Activated T-helper 9 cell treated with anti-CD3 and anti-CD28 coated beads, Interleukin-2, amount 50 U/mL, for 16 hours (primary cell): ENCODE results near the gene CNTN3.

Source experiments
- DNase-seq: peaks from one replicate; pipeline ENCODE4 v3.0.0-alpha.2; 2020; ENCODE audit warnings: low read depth

CNTN3 gene

GRCh38 chr3:74614107-74614967 is at the start of gene CNTN3:
TSS of gene CNTN3 (minus strand) at chr3:74614659. CDS start at chr3:74521112, 93,547 bp downstream.
- DNase-seq = no peak

- no peak for DNase-seq
These were observed 48.7 kb upstream of the CNTN3 start for GRCh38 chr3:74663178-74663577.

- no peak for DNase-seq
These were observed 47.2 kb upstream of the CNTN3 start for GRCh38 chr3:74661672-74662071.

- no peak for DNase-seq
These were observed 37.4 kb upstream of the CNTN3 start for GRCh38 chr3:74651885-74652284.

GRCh38 chr3:74651292-74651691 is 36.8 kb upstream of the CNTN3 start:
- DNase-seq = no peak

- DNase-seq = no peak
These were observed 33.6 kb upstream of the CNTN3 start for GRCh38 chr3:74648107-74648506.

- DNase-seq = no peak
These were observed 31.6 kb upstream of the CNTN3 start for GRCh38 chr3:74646094-74646493.

GRCh38 chr3:74643636-74644035 is 29.2 kb upstream of the CNTN3 start:
- no peak for DNase-seq

- no peak for DNase-seq
These were observed 28.4 kb upstream of the CNTN3 start for GRCh38 chr3:74642876-74643275.

- no peak for DNase-seq
These were observed 25.8 kb upstream of the CNTN3 start for GRCh38 chr3:74640211-74640610.

- no peak for DNase-seq
These were observed 25.2 kb upstream of the CNTN3 start for GRCh38 chr3:74639681-74640080.

GRCh38 chr3:74636981-74637380 is 22.5 kb upstream of the CNTN3 start:
- no peak for DNase-seq

GRCh38 chr3:74633021-74633420 is 18.6 kb upstream of the CNTN3 start:
- no peak for DNase-seq

- DNase-seq = no peak
These were observed 17.1 kb upstream of the CNTN3 start for GRCh38 chr3:74631351-74632140.

GRCh38 chr3:74630602-74631001 is 16.1 kb upstream of the CNTN3 start:
- no peak for DNase-seq

GRCh38 chr3:74626011-74626410 is 11.6 kb upstream of the CNTN3 start:
- DNase-seq = no peak

- DNase-seq = no peak
These were observed 9.8 kb upstream of the CNTN3 start for GRCh38 chr3:74624301-74624700.

GRCh38 chr3:74623261-74623836 is 8.9 kb upstream of the CNTN3 start:
- no peak for DNase-seq

- no peak for DNase-seq
These were observed 7.1 kb upstream of the CNTN3 start for GRCh38 chr3:74621581-74621980.

- DNase-seq = no peak
These were observed 3.3 kb upstream of the CNTN3 start for GRCh38 chr3:74617776-74618175.

GRCh38 chr3:74613521-74614106 is 845 bp downstream of the CNTN3 start:
- DNase-seq = no peak

GRCh38 chr3:74613060-74613459 is 1.4 kb downstream of the CNTN3 start:
- no peak for DNase-seq

GRCh38 chr3:74611206-74611605 is 3.3 kb downstream of the CNTN3 start:
- no peak for DNase-seq
